PC-9 (cell line): ENCODE results near the gene GPR137. TPM values are rescaled to one million over a fixed set of nuclear protein-coding genes. Genes with fewer than 3 reads are reported as not detected.

Experiments
- BruUV-seq: library from RNA; stranded (reverse); fragments of 400-500 nt; replicated peaks from 2 replicates; lab custom pipeline; 2021; lab: Mats Ljungman, UMichigan
- CTCF ChIA-PET: fragments of 300-600 bp; sonication (Branson Sonifier 250); formaldehyde crosslinking; loops from one replicate; lab custom pipeline; 2022; ENCODE audit warnings: antibody characterized with exemption; lab: Charles Lee
- POLR2A ChIA-PET: fragments of 300-600 bp; sonication (Branson Sonifier 250); formaldehyde crosslinking; loops from one replicate; lab custom pipeline; 2022; ENCODE audit warnings: antibody characterized with exemption; ENCODE audit not compliant: unreplicated experiment; lab: Charles Lee
- DNase-seq, 2 experiments: peaks; one replicate each; pipeline versions ENCODE4 v3.0.0 to v3.0.0-alpha.2; 2015 to 2022; ENCODE audit warnings: mixed read lengths in 1 of 2
- H2AFZ ChIP-seq: fragments of 200-600 bp; sonication (generic); 2 replicates; pipeline ENCODE4 v1.8.1; 2017; ENCODE audit warnings: antibody characterized with exemption
- H3F3A ChIP-seq: fragments of 200-600 bp; sonication (generic); 2 replicates; pipeline ENCODE4 v1.8.1; 2017; ENCODE audit warnings: antibody characterized with exemption, mild to moderate bottlenecking, low read depth; ENCODE audit not compliant: insufficient read depth
- H3K27ac ChIP-seq: fragments of 200-600 bp; sonication (generic); 2 replicates; pipeline ENCODE4 v1.6.1; 2016; ENCODE audit warnings: mixed run types
- H3K27me3 ChIP-seq: fragments of 200-600 bp; sonication (generic); 2 replicates; pipeline ENCODE4 v1.6.1; 2016; ENCODE audit warnings: low read depth, mixed run types; ENCODE audit not compliant: insufficient read depth
- H3K36me3 ChIP-seq: fragments of 200-600 bp; sonication (generic); 2 replicates; pipeline ENCODE4 v1.6.1; 2016; ENCODE audit warnings: low read depth, mixed run types
- H3K4me1 ChIP-seq: fragments of 200-600 bp; sonication (generic); replicated peaks from 2 replicates; pipeline ENCODE4 v1.6.1; 2016; ENCODE audit warnings: mixed run types; ENCODE audit not compliant: insufficient read depth
- H3K4me2 ChIP-seq: fragments of 200-600 bp; sonication (generic); 2 replicates; pipeline ENCODE4 v1.6.1; 2017; ENCODE audit warnings: mixed run types
- H3K4me3 ChIP-seq: fragments of 200-600 bp; sonication (generic); 2 replicates; pipeline ENCODE4 v1.6.1; 2016; ENCODE audit warnings: mixed run types
- H3K79me2 ChIP-seq: fragments of 200-600 bp; sonication (generic); 2 replicates; pipeline ENCODE4 v1.6.1; 2017; ENCODE audit warnings: low read depth, mixed run types
- H3K9me2 ChIP-seq: fragments of 200-600 bp; sonication (generic); 2 replicates; pipeline ENCODE4 v1.8.1; 2017; ENCODE audit warnings: mild to moderate bottlenecking; ENCODE audit not compliant: insufficient read depth
- H3K9me3 ChIP-seq: fragments of 200-600 bp; sonication (generic); 2 replicates; pipeline ENCODE4 v1.8.1; 2016; ENCODE audit warnings: low read depth; ENCODE audit not compliant: insufficient read depth
- H4K20me1 ChIP-seq: fragments of 200-600 bp; sonication (generic); 2 replicates; pipeline ENCODE4 v1.8.1; 2017; ENCODE audit not compliant: insufficient read depth
- CTCF ChIP-seq: fragments of 200-600 bp; sonication (generic); conservative IDR thresholded peaks from 2 replicates; pipeline ENCODE4 v1.6.1; 2017; ENCODE audit warnings: mixed run types, antibody characterized with exemption, mild to moderate bottlenecking, moderate library complexity
- EZH2 ChIP-seq: fragments of 200-600 bp; sonication (generic); IDR thresholded peaks from 2 replicates; pipeline ENCODE4 v1.8.0; 2017; ENCODE audit warnings: antibody characterized with exemption, low read depth
- intact Hi-C: fragments of 100-400 bp; cut with micrococcal nuclease; formaldehyde crosslinking; loops from one replicate; pipeline ENCODE4 v1.10.0; 2022; ENCODE audit not compliant: unreplicated experiment
- total RNA-seq: library from RNA; stranded (reverse); gene quantifications from 2 replicates; pipeline ENCODE4 v1.2.3, GENCODE V29; 2021

The GPR137 gene
- total RNA-seq, 1 experiment from 2014 or later = 72.8 TPM

- TF ChIP-seq EZH2 = no peak
- no peak for TF ChIP-seq CTCF
- ChIA-PET CTCF (interaction anchor here (0.6 to 1.5 kb wide), 4 partner anchors 31 to 615 kb away, joined by 3 to 11 read pairs (median 6); no protein-coding TSS in a partner anchor), POLR2A (interaction anchor here (0.6 to 1.0 kb wide), 8 partner anchors 8 to 1617 kb away, joined by 3 to 17 read pairs (median 4); partner anchors contain the start of gene PRDX5)
- BruUV-seq = TSS peak; percentile 81
- Histone ChIP-seq H3K27me3 (no peaks in the 10 kb centered on the region), H3K27ac (peak within 1 kb of the TSS; percentile 97), H3K36me3 (peaks cover 10% of the 10 kb centered on the region), H3K79me2 (peaks cover 45% of the 10 kb centered on the region), H3K4me1 (peaks cover 46% of the 10 kb centered on the region), H4K20me1 (peaks cover 11% of the 10 kb centered on the region; the same call in 1 of the 2 replicates), H3K4me2 (peak within 1 kb of the TSS; percentile 95), H3K9me2 (no peaks in the 10 kb centered on the region), H3K4me3 (peak within 1 kb of the TSS; percentile 90), H3F3A (peaks cover 58% of the 10 kb centered on the region), H2AFZ (peak within 1 kb of the TSS; percentile 69), H3K9me3 (no peaks in the 10 kb centered on the region)
- DNase-seq = peak; percentile 97 to 98
- intact Hi-C loops = loop anchor here (1.0 to 2.0 kb wide), 4 partner anchors 10 to 76 kb away; partner anchors contain the start of genes DNAJC4, ESRRA and TRMT112
These were observed 45.0 kb upstream of the GPR137 start, which contains the start of gene FKBP2 for GRCh38 chr11:64240435-64241240. Gene FKBP2 (plus strand): TSS chr11:64241095. CDS start chr11:64242388, 1,293 bp downstream.

- peak; percentile 92 to 100 for DNase-seq
- Histone ChIP-seq H3K4me1 (peaks cover 43% of the 10 kb centered on the region), H3K79me2 (peaks cover 45% of the 10 kb centered on the region), H3K27ac (peak overlapping the region; percentile 97), H3K4me3 (peak overlapping the region; percentile 90), H3K27me3 (no peaks in the 10 kb centered on the region), H3K36me3 (peaks cover 10% of the 10 kb centered on the region), H3K4me2 (peak overlapping the region; percentile 95), H2AFZ (peak overlapping the region; percentile 69), H3K9me2 (no peaks in the 10 kb centered on the region), H4K20me1 (0 out of 2 replicates have a peak, but pooled peaks cover 6% of the 10 kb centered on the region), H3F3A (peaks cover 64% of the 10 kb centered on the region), H3K9me3 (no peaks in the 10 kb centered on the region)
- TF ChIP-seq CTCF = no peak
- TF ChIP-seq EZH2 = no peak
- CTCF ChIA-PET = interaction anchor here (0.6 to 1.5 kb wide), 4 partner anchors 31 to 615 kb away, joined by 3 to 11 read pairs (median 6); no protein-coding TSS in a partner anchor
- no TSS peak for BruUV-seq
- POLR2A ChIA-PET = interaction anchor here (0.6 to 1.0 kb wide), 9 partner anchors 8 to 1617 kb away, joined by 3 to 17 read pairs (median 3); partner anchors contain the start of gene PRDX5
- intact Hi-C loops = loop anchor here (1.0 to 2.0 kb wide), 3 partner anchors 29 to 76 kb away; partner anchors contain the start of genes ESRRA and TRMT112
These were observed 44.5 kb upstream of the GPR137 start for GRCh38 chr11:64241241-64241490.
